Inflammatory macrophage treated with lipopolysaccharide for 1 hour (primary cell): ENCODE results near the gene AFM.

Experiments
- DNase-seq, 2 donors: peaks; one replicate each; pipeline ENCODE4 v3.0.0-alpha.2; 2020 to 2022

The AFM gene

GRCh38 chr4:73450398-73451004, 31.0 kb upstream of the AFM start:
- DNase-seq, result no peak

DNA sequence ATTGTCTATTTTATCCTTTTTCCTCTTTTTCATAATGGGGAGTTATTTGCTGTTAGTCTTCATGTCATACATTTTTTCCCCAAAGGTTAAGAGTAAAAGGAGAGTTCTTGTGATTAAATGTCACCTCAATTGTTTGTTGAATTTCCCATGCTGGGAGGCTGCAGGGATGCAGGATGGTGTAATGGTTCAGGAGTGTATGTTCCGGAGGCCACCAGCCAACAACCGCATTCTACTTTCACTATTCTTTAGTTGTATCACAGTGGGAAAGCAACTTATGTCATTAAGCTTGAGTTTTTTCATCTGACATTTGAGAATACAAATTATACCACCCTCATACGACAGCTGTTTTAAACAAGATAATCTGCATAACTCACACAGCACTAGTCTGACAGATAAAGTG, 30.1 kb upstream of the AFM start:
- DNase-seq, result no peak

GRCh38 chr4:73451981-73452747, 29.4 kb upstream of the AFM start:
- DNase-seq, result no peak

- DNase-seq, result no peak
These were observed 28.4 kb upstream of the AFM start for GRCh38 chr4:73452953-73453700.

DNA sequence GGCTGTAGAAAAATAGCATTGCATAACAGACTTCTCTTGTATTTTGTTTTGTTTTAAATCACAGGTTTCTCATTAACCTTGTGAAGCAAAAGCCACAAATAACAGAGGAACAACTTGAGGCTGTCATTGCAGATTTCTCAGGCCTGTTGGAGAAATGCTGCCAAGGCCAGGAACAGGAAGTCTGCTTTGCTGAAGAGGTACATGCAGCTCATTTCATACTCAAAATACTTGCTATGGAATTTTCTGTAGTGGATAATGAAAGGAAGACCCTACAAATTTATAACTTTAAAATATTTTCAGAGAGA, 27.9 kb upstream of the AFM start:
- DNase-seq, result no peak

DNA sequence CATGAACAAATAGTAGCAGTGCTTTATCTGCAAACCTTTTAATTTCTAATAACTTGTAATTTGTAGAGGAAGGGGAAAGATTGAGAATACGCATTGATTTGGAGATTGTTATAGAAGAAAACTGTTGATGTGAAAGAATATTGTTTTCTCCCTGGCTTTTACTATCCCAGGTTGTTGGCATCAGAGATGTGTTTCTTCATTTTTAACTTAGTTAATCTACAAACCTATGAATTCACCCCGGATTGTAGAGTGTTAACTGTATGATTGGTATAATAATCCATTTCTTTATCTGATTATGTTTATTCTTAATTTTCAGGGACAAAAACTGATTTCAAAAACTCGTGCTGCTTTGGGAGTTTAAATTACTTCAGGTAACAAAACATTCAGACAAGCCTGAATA, 26.6 kb upstream of the AFM start:
- DNase-seq, result no peak

- no peak for DNase-seq
These were observed 25.1 kb upstream of the AFM start for GRCh38 chr4:73456177-73457022.

DNA sequence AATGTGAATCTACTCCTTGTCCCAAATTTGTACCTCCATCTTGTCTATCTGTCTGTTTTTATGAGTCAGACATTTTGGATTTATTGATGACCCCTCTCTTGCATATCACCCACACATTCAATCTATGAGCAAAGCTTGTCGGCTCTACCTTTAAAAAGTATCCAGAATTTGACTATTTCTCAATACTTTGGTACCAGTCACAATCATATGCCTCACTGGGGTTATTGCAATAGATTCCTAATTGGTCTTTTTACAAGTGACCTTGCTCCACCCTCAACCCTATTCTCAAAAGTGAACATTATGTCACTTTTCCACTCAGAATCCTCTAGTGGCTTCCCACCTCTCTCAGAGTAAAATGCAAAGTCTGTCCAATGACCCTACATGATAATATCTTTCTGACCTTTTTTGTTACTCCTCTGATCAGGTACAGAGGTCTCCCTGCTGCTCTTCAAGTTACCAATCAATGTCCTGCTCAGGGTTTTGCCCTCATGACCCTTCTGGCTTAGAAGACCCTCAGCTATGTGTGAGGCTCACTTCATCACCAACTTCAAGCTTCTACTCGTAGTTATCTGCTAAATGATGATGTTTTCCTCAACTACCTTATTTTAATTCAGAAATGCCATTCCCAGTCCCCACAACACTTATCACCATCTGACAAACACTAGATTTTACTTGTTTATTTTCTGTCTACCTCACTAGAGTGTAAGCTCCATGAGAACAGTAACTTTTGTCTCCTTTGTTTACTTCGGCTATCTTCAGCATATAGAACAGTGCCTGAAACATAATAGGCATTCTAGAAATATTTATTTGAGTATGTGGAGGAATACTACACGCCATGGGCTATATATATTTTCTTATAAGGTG, 23.1 kb upstream of the AFM start:
- DNase-seq, result no peak

- DNase-seq, result no peak
These were observed 22.5 kb upstream of the AFM start for GRCh38 chr4:73459048-73459421.

DNA sequence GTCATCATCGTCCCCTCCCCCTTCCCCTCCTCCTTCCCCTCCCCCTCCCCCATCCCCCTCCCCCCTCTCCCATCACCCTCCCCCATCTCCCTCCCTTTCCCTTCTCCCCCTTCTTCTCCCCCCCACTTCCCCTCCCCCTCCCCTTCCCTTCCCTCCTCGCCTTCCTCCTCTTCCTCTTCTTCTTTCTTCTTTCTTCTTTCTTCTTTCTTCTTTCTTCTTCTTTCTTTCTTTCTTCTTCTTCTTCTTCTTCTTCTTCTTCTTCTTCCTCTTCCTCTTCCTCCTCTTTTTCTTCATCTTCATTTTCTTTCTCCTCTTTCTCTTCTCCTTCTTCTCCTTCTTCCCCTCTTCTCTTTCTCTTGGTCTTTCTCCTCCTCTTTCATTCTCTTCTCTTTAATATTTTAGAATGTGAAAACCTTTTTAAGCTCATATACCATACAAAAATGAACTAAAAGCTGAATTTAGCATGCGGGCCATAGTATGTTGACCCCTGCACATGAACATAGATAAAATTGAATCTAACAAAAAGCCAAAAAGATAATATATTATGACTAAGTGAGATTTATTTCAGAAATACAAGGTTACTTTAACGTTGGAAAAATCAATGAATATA, 20.5 kb upstream of the AFM start:
- no peak for DNase-seq

DNA sequence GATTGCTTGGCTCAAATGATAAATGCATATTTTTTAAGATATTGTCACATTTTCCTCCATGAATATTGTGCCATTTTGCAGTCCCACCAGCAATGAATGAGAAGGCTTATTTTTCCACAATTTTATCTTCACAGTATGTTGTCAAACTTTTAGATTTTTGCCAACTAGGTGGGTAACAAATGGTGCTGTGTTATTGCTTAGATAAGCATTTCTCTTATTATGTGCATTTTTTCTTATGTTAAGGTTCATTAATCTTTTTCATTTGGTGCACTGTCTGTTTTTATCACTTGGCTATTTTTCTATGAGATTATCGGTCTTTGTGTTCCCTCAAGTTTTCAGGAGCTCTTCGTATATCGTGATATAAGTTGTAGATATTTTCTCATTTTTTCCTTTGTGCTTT, 13.4 kb upstream of the AFM start:
- no peak for DNase-seq

DNA sequence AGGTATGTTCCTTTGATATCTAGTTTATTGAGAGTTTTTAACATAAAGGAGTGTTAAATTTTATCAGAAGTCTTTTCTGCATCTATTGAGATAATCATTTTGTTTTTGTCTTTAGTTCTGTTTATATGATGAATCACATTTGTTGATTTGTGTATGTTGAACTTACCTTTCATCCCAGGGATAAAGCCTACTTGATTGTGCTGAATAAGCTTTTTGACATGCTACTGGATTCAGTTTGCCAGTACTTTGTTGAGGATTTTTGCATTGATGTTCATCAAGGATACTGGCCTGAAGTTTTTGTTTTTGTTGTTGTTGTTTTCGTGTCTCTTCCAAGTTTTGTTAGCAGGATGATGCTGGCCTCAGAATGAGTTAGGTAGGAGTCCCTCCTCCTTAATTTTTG, 10.8 kb upstream of the AFM start:
- DNase-seq, result no peak

DNA sequence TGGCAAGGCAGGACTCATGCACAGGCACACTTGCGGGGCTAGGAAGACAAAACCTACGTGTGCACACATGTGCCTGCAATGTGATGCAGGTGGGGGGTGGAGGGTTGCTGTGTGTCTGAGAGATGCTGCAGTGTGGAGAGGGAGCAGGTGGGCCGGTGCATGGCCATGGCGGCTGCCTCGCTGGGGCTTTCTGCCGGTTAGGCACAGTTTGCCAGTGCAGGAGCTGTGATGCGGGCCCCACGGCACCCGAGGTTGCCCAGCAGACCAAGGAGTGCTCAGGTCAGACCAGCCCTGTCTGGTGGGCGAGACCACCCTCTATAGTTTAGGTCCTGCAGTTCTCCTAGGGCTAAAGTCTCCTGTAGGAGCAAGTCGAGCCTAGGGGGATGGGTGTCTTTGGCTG, 4.4 kb upstream of the AFM start:
- DNase-seq, result no peak

DNA sequence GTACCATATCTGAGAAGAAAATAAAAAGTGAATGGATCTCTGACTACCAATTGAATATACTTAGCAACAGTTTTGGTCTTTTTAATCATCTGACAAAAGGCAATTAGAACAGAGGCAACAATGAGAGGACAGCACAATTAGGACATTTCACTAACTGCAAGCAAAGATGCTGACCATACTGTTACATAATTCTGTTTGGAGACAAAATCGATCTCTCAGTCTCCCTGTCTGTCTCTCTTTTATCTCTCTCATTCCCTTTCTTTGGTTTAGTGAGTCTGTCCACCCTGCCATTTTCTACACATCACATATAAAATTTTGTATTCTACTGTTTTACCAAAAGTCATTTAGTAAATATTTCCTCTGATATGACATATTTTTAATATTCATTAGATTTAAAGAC, 2.2 kb upstream of the AFM start:
- DNase-seq, result no peak

DNA sequence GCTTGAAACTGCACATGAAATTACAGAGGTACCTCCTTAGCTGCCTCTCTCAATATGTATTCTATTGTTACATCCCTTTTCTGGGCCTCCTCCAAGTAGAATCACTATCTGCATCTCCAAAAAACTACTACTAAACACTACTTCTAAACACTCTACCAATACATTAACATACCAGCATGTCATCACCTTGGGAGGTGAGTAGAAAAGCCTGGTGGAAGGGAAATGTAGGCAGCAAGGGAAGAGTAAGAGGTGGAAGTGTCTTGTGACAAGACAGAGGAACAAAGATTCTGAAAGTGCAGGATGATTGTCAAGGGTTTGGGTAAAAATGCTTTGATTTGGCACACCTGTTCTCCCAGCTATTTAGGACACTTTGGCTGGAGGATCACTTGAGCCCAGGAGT, 3.5 kb downstream of the AFM start:
- DNase-seq, result no peak

- DNase-seq, result no peak
These were observed 4.1 kb downstream of the AFM start for GRCh38 chr4:73485596-73485995.

DNA sequence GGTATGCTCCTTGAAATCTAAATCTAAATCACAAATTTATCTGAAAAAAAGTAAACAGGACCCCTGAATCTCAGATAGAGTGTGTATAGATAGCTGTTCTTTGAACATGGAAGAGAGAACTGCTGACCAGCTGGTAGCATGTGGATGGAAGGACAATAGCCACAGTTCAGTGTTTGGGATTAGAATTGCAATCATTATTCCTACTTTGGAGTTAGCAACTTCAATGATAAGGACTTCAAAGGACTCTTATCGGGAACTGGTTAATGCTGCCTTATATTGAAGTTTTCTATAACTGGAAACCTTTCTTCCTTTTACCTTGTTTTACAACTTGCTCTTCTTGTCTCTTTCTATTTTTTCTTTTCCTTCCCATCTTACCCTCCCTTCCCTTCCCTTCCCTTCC, 5.0 kb downstream of the AFM start:
- DNase-seq, result no peak

- no peak for DNase-seq
These were observed 5.7 kb downstream of the AFM start for GRCh38 chr4:73487233-73487632.

- no peak for DNase-seq
These were observed 18.6 kb downstream of the AFM start for GRCh38 chr4:73499996-73500765.

DNA sequence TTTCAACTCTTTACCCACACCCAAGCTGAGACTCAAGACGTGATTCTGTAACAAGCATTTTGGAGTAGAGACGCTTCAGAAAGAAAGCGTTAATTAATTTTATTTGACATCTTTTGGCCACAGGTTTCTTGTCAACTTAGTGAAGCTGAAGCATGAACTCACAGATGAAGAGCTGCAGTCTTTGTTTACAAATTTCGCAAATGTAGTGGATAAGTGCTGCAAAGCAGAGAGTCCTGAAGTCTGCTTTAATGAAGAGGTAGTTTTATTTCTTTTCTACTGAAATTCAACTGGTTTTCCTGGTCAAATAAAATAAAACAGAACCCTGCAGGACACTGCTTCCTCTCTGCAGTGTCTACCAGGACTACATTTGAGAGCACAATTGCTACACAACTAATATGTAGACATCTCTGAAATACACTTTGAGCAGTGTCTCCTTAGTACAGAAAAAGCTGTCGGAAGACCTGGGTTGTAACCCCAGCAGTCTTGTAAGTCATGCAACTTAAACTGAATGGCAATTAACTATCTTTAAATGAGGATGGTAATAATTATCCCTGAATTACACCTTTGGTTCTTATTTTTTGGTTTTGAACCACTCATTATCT, 20.2 kb downstream of the AFM start:
- no peak for DNase-seq

- no peak for DNase-seq
These were observed 24.0 kb downstream of the AFM start for GRCh38 chr4:73505567-73505966.
